Endodermal cell (in vitro differentiated cells): ENCODE results near the gene VANGL2. TPM values are rescaled to one million over a fixed set of nuclear protein-coding genes. Genes with fewer than 3 reads are reported as not detected.

ENCODE experiments used
- DNase-seq: peaks from one replicate; pipeline ENCODE4 v3.0.0-alpha.2; 2017
- H3K27ac ChIP-seq: 2 replicates; pipeline ENCODE4 v1.5.1; 2013; ENCODE audit warnings: mild to moderate bottlenecking, low read depth, low read length, moderate library complexity
- H3K27me3 ChIP-seq: 2 replicates; pipeline ENCODE4 v1.6.1; 2013; ENCODE audit warnings: mild to moderate bottlenecking, low read length, moderate library complexity; ENCODE audit not compliant: insufficient read depth, control insufficient read depth, poor library complexity, severe bottlenecking
- H3K36me3 ChIP-seq: 2 replicates; pipeline ENCODE4 v1.7.0; 2013; ENCODE audit warnings: mild to moderate bottlenecking, low read length, moderate library complexity; ENCODE audit not compliant: control insufficient read depth, insufficient read depth
- H3K4me1 ChIP-seq: one replicate; pipeline ENCODE4 v1.7.0; 2013; ENCODE audit warnings: low read length; ENCODE audit not compliant: control insufficient read depth, insufficient read depth
- H3K4me3 ChIP-seq: 2 replicates; pipeline ENCODE4 v1.5.1; 2013; ENCODE audit warnings: mild to moderate bottlenecking, low read length, moderate library complexity
- H3K9ac ChIP-seq: 2 replicates; pipeline ENCODE4 v1.6.1; 2013; ENCODE audit warnings: mild to moderate bottlenecking, low read length, moderate library complexity; ENCODE audit not compliant: poor library complexity, severe bottlenecking; ENCODE audit errors: extremely low read depth
- H3K9me3 ChIP-seq: 2 replicates; pipeline ENCODE4 v1.6.1; 2013; ENCODE audit warnings: mild to moderate bottlenecking, low read length, moderate library complexity; ENCODE audit not compliant: control insufficient read depth
- H3K27ac Mint-ChIP-seq: 2 replicates; pipeline ENCODE4 v1.8.0; 2020; ENCODE audit warnings: mixed read lengths
- H3K27me3 Mint-ChIP-seq: 2 replicates; pipeline ENCODE4 v1.8.0; 2021; ENCODE audit warnings: mild to moderate bottlenecking, mixed read lengths; ENCODE audit not compliant: insufficient read depth
- H3K36me3 Mint-ChIP-seq: 2 replicates; pipeline ENCODE4 v1.8.0; 2020; ENCODE audit warnings: low read depth, mixed read lengths
- H3K4me1 Mint-ChIP-seq: 2 replicates; pipeline ENCODE4 v1.8.0; 2020; ENCODE audit warnings: mixed read lengths
- H3K4me3 Mint-ChIP-seq: 2 replicates; pipeline ENCODE4 v1.8.0; 2020; ENCODE audit warnings: mild to moderate bottlenecking, moderate library complexity, mixed read lengths
- H3K9me3 Mint-ChIP-seq: 2 replicates; pipeline ENCODE4 v1.8.0; 2020; ENCODE audit warnings: mild to moderate bottlenecking, mixed read lengths
- WGBS, 2 experiments: methylation state at CpG; one replicate each; pipeline versions ENCODE4 v1.1.5 to v1.1.7; 2013; ENCODE audit warnings: missing lambda C conversion rate in 2 of 2, mixed read lengths in 1 of 2; ENCODE audit not compliant: insufficient coverage in 1 of 2, insufficient read length in 1 of 2; 5-methylcytosine and 5-hydroxymethylcytosine counted together
- total RNA-seq, 2 donors: library from RNA; stranded (reverse); fragmentation: NEBNext Ultra II Directional in 1 of 2; extraction: Animal tissue kit (Norgen Biotek cat#: 25700) in 1 of 2; gene quantifications; 2 replicates in 1 of 2; 3 replicates in 1 of 2; pipeline ENCODE4 v1.2.1, GENCODE V29; 2021
- TF ChIP-seq, protein P1 (sequence below): fragments of 200-600 bp; sonication (generic); conservative IDR thresholded peaks from 2 replicates; pipeline ENCODE4 v1.5.0; 2021; ENCODE audit warnings: antibody characterized with exemption, mild to moderate bottlenecking

Gene VANGL2
- total RNA-seq, 2 donors from 2014 or later, result 62.5 to 67.5 TPM

DNA sequence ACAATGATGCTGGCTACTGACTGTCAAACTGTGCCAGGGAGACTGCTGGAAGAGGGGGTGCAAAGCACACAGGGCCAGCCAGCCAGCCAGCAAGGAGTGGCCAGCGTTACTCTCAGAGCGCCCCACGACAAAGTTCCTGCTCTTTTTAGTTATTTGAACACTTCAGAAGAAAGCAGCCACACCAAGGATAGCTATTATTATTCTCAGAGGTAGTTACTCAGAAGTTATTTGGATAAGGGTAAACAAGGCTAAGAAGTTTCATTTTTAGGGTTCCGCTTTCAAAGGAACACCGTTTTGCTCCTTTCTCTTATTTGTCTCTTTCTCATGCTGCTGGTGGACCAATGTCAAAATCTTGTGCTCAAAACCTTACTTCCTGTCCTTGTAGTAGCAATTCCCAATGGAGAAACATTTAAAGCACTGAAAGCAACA lies 59.9 kb downstream of the VANGL2 start:
- no peaks in the 10 kb centered on the region for H3K36me3 ChIP-seq
- TF ChIP-seq, protein P1, sequence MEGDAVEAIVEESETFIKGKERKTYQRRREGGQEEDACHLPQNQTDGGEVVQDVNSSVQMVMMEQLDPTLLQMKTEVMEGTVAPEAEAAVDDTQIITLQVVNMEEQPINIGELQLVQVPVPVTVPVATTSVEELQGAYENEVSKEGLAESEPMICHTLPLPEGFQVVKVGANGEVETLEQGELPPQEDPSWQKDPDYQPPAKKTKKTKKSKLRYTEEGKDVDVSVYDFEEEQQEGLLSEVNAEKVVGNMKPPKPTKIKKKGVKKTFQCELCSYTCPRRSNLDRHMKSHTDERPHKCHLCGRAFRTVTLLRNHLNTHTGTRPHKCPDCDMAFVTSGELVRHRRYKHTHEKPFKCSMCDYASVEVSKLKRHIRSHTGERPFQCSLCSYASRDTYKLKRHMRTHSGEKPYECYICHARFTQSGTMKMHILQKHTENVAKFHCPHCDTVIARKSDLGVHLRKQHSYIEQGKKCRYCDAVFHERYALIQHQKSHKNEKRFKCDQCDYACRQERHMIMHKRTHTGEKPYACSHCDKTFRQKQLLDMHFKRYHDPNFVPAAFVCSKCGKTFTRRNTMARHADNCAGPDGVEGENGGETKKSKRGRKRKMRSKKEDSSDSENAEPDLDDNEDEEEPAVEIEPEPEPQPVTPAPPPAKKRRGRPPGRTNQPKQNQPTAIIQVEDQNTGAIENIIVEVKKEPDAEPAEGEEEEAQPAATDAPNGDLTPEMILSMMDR, result no peak
- H3K9ac ChIP-seq, result no peak overlapping the region
- no peak overlapping the region for H3K27ac ChIP-seq
- no peaks in the 10 kb centered on the region for H3K36me3 Mint-ChIP-seq
- no peak overlapping the region for H3K4me3 Mint-ChIP-seq
- H3K9me3 Mint-ChIP-seq, result no peaks in the 10 kb centered on the region
- no peaks in the 10 kb centered on the region for H3K27me3 ChIP-seq
- no peak overlapping the region for H3K4me3 ChIP-seq
- H3K4me1 Mint-ChIP-seq, result peaks cover 9% of the 10 kb centered on the region
- H3K27me3 Mint-ChIP-seq, result no peaks in the 10 kb centered on the region
- no peak for DNase-seq
- H3K9me3 ChIP-seq, result no peaks in the 10 kb centered on the region
- no peaks in the 10 kb centered on the region for H3K4me1 ChIP-seq
- 91 to 100% methylated on average over 2 to 5 of the region's 5 CpGs for WGBS, 2 experiments
- no peak overlapping the region for H3K27ac Mint-ChIP-seq

DNA sequence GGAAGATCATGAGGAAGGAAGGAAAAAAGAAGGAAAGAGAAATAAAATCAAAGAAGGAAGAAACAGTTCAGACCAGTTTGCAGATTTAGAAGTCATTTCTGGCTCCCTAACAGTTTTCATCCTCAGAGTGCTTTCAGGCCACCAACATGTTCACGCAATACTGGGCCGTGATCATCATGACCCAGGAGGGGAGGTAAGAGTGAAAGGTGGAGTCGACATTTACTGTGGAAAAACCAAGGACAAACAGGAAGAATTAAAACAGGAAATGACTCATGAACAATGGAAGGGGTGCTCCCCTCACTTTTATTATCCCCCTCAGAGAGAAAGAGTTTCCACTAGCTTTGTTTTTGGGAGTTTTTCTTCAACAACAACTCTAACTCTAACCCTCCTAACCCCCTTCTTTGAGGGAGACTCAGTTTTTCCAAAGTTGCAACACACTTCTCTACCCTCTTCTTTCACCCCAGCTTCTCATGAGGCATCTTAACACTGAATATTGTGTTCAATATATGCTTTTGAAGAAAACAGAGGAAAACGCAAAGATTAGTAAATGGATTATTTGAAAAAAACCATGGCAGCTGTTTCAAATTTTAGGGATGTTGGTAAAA lies 60.4 kb downstream of the VANGL2 start:
- H3K4me1 ChIP-seq, result no peaks in the 10 kb centered on the region
- TF ChIP-seq, protein P1, result no peak
- Mint-ChIP-seq H3K27ac (no peak overlapping the region), H3K4me3 (no peak overlapping the region), H3K36me3 (no peaks in the 10 kb centered on the region), H3K9me3 (no peaks in the 10 kb centered on the region), H3K27me3 (no peaks in the 10 kb centered on the region), H3K4me1 (peaks cover 9% of the 10 kb centered on the region)
- H3K27me3 ChIP-seq, result no peaks in the 10 kb centered on the region
- no peak overlapping the region for H3K4me3 ChIP-seq
- no peaks in the 10 kb centered on the region for H3K36me3 ChIP-seq
- no peaks in the 10 kb centered on the region for H3K9me3 ChIP-seq
- H3K27ac ChIP-seq, result no peak overlapping the region
- no peak overlapping the region for H3K9ac ChIP-seq
- WGBS, 2 experiments, result 86 to 100% methylated on average over 2 to 4 of the region's 4 CpGs
- DNase-seq, result no peak

DNA sequence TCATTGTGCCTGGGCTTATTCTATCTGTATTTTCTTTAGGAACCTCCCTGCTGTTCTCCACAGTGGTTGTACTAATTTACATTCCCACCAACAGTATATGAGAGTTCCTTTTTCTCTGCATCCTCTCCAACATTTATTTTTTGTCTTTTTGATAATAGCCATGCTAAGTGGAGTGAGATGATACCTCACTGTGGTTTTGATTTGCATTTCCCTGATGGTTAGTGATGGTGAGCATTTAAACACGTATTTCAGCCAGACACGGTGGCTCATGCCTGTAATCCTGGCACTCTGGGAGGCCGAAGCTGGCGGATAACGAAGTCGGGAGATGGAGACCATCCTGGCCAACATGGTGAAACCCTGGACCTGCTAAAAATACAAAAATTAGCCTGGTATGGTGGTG lies 64.8 kb downstream of the VANGL2 start:
- H3K4me1 Mint-ChIP-seq, result peaks cover 6% of the 10 kb centered on the region
- no peaks in the 10 kb centered on the region for H3K9me3 ChIP-seq
- H3K36me3 ChIP-seq, result no peaks in the 10 kb centered on the region
- H3K27ac ChIP-seq, result no peak overlapping the region
- TF ChIP-seq, protein P1, result no peak
- H3K4me1 ChIP-seq, result no peaks in the 10 kb centered on the region
- H3K36me3 Mint-ChIP-seq, result no peaks in the 10 kb centered on the region
- no peaks in the 10 kb centered on the region for H3K9me3 Mint-ChIP-seq
- no peak overlapping the region for H3K4me3 Mint-ChIP-seq
- no peaks in the 10 kb centered on the region for H3K27me3 ChIP-seq
- no peak overlapping the region for H3K4me3 ChIP-seq
- H3K9ac ChIP-seq, result no peak overlapping the region
- H3K27ac Mint-ChIP-seq, result no peak overlapping the region
- WGBS, 2 experiments, result 86 to 96% methylated on average over 6 of the region's 6 CpGs
- no peaks in the 10 kb centered on the region for H3K27me3 Mint-ChIP-seq
- DNase-seq, result no peak
